IPS DF 4.7 (cell line): ENCODE measurements around the gene GNB1L.

Source experiments
- DNase-seq: peaks from one replicate; pipeline ENCODE4 v3.0.0-alpha.2; 2013; ENCODE audit warnings: low spot score; ENCODE audit errors: extremely low read depth

The GNB1L gene

GRCh38 chr22:19763458-19764298 is 91.0 kb downstream of the GNB1L start:
- no peak for DNase-seq

DNA sequence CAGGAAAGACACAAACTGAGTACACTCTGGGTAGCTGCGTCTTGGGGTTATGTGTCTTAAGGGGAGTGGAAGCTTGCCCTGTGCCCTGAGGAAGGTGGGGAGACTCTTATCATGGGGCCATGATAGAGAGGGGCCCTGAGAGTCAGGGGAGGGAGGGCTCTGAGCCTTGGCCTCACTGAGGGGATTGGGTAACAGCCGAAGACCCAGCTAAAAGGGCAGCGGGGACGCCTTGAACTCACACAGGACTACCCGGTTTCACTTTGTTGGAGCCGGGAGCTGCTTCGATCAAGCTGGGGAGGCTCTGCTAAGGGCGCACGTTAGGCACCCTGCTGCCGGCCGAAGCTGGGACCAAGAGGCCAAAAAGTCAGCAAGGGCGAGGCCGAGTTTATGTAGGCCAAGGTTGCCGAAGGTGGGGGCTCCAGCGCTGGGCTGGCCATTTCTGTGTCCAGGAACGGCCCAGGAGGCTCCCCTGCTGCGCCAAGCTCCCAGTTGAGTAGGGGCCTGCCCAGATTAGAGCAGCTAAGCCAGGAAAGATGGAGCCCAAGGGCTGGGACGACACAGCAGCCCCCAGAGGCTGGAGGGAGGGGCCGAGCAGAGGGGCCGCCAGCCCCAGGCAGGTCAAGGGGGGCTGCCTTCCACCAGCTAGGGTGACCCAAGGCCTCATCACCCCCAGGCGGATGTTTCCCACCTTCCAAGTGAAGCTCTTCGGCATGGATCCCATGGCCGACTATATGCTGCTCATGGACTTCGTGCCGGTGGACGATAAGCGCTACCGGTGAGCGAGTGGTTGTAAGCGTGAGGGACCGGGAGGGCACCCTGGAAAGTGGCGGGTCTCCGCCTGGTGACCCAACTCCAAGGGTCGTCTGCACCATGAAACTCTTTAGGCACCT is 91.9 kb downstream of the GNB1L start:
- DNase-seq: no peak

DNA sequence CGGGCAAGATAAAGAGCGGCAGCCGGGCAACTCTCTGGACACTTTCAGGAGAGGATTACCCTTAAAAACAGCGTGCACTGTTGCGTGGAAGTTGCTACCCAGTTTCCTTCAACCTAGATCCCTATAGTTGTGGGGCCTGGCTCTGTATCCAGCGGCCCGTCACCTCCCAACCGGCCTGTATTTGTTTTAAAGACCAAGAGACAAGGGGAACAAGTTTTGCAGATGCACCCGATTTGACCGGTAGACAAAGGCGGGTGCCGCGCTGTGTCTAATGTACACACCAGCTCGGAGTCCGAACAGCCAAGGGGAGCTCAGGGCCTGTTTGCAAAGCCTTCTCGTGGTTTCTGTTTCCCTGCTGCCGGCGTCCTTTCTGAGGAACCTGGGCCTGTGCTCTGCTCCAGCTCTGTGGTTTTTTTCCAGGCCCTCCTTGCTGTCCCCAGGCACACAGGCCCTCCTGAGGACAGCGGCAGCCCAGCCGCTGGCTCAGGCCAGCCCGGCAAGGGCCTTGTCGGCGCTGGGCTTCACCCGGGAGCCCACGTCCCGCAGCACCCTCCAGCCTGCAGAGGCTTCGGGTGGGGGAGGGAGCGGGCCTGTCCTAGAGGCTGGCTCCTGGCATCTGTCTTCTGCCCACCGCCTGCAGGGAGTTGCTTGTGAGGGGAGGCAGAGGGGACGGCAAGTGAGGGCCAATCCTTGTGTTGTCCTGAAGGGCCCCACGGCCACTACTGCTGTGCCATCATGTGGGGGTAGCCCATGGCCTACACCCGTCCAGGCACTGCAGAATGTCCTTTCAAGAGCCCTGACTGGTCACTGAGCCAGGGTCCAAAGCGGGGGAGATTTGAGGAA is 92.7 kb downstream of the GNB1L start:
- no peak for DNase-seq

DNA sequence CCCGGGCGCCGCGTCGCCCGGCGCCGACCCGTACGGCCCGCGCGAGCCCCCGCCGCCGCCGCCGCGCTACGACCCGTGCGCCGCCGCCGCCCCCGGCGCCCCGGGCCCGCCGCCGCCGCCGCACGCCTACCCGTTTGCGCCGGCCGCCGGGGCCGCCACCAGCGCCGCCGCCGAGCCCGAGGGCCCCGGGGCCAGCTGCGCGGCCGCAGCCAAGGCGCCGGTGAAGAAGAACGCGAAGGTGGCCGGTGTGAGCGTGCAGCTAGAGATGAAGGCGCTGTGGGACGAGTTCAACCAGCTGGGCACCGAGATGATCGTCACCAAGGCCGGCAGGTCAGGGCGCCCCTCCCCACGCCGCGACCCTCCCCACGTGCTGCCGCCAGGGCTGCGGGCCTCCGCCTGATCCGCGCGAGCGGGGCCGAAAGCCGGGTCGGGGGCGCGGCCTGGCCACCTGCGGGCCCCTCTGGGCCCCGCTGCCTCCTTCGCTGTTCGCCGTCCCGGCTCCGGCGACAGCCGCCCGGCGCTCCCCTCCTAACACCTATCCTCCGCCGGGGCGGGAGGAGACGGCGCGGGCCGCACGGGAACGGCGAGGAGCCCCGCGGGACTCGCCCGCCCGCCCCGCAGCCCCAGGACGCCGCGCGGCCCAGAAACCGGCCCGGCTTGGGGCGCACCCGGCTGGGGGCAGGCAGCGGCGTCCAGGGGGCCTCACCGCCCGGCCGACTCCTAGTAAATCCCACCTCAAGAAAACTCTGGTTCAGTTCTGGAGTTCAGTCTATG is 93.5 kb downstream of the GNB1L start:
- no peak for DNase-seq

DNA sequence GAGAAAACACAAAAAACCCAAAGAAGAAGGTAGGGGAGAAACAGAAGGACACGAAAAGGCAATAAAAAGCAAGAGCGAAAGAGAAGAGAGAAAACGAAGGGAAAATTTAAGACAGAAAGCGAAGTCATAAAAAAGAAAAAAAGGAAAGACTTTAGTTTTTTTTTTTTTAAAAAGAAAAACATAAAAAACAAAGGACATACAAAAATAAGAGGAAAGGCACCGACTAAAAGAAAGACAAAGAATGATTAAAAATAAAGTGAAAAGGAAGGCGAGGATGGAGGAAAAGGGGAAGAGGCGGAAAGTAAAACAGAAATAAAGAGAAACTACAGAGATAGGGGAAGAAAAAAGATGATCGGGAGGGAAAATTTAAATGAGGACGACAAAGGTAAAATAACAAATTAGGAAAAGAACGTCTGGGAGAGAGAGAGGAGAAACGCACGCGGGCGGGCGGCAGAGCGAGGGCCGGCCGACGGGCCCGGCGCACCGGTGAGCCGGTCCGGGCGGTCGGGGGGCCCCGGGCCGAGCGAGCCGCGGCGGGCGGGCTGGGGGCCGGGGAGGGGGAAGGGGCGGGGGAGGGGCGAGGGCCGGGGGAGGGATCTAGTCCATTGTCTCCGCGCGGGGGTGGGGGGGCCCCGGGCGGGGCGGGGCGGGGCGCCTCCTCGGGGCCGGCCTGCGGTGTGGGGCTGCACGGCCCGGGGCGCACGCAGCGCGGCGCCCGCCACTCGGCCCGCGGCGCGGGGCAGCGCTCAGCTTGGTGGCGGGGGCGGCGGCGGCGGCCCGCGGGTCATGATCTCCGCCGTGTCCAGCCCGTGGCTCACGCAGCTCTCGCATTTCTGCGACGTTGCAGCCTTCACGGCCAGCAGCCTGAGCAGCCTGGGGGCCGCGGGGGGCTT is 94.4 kb downstream of the GNB1L start, which contains the start of gene TBX1:
Gene TBX1, plus strand, starts transcription at position 721 of the 893 bp plus-strand sequence. Its CDS starts 66 bp downstream, at position 787.
- DNase-seq: no peak

- no peak for DNase-seq
Observed at GRCh38 chr22:19759427-19760057, 95.1 kb downstream of the GNB1L start.

DNA sequence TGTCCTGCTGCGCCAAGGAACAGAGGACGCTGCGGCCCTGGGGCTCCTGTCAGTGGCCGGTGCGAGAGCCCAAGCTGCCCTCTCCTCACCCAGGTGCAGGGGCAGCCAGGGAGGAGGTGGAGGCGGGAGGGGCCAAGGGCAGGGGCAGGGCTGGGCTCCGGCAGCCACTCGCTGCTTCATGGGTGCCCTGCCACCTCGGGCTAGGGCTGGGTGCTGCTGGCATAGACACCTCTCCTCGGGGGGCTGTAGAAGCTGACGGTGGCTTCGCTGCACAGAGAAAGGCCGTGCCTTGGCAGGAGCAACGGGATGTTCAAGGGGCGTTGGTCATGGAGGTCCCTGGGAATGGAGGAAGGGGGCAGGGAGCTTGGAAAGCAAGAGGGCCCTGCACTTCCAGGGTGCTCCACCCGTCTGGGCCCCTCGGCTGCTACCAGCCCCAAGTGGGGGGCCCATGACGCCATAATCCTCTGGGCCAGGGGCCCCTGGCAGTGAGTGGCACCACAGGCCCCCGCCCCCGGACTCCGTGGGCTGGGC is 95.7 kb downstream of the GNB1L start:
- DNase-seq: no peak

GRCh38 chr22:19757985-19758895 is 96.4 kb downstream of the GNB1L start:
- no peak for DNase-seq

DNA sequence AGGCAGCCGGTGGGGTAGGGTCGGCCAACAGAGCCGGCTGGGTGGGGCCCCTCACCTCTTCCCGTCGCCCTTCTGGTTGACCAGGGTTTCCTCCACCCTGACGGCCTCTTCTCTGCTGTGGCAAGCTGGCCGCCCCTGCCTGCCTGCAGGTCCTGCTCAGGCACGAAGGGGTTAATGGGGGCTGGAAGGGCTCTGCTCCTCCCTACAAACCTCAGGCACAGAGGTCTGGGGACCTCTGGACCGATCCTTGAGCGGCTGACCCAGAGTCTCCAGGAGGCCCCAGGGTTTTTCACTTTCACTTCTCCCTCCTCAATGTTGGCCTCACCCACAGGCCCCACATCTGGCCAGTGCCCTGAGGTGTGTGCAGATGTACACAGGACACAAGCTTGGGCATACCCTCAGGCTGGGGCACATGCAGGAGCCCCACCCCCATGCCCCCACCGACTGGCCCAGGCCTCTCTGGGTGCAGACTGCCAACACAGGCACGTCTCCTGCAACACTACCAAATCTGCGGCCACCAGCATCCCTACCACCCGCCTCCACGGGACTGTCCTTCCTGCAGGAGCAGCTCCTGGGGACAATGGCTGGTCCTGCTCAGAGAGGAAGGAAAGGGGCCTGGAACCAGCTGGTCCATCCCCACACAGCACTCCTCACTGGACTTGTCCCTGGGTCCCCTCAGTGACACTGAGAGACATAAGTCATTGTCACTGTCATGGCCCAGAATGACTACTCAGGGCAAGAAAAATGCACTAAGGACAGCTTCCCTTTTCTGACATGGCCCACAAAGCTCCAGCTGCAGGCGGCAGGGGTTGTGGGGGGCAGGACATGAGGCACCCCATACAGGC is 97.3 kb downstream of the GNB1L start:
- no peak for DNase-seq

- no peak for DNase-seq
Observed at GRCh38 chr22:19756288-19757128, 98.2 kb downstream of the GNB1L start.

DNA sequence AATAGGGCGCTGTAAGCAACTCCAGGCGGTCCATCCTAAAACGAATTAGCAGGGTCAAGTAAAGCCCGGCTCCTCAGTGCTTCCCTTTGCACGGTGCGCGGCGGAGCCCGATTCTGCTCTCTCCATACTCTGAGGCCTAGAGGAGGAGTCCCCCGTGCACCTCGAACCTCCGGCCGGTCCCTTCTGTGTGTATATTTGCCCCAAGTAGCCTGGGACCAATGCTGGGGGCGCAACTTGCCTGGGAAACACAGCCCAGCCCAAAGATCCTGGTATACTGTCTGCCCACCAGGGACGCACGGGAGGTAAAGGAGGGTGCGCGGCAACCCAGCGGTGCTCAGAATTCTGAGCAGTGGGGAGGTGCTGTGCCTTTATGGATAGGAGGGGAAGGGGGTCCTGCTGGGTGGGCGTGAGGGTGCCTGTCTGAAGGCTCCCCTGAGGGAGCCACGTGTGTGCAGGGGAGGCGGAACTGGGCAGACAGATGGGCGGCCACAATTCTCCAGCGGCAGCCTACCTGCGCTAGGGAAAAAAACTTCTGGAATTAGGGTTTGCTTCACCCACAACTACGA is 98.9 kb downstream of the GNB1L start:
- DNase-seq: no peak

GRCh38 chr22:19755145-19755710 is 99.4 kb downstream of the GNB1L start:
- no peak for DNase-seq

GRCh38 chr22:19754701-19755144 is 100.0 kb downstream of the GNB1L start:
- DNase-seq: no peak

GRCh38 chr22:19753996-19754700 is 100.5 kb downstream of the GNB1L start:
- DNase-seq: no peak
